Measurements from ENCODE around the gene SNX12.
"Not testable (repeated sequence)": the region's sequence is repeated elsewhere in the genome, so short reads cannot be mapped to it uniquely, and the experiment has no call there.

Gene SNX12

DNA sequence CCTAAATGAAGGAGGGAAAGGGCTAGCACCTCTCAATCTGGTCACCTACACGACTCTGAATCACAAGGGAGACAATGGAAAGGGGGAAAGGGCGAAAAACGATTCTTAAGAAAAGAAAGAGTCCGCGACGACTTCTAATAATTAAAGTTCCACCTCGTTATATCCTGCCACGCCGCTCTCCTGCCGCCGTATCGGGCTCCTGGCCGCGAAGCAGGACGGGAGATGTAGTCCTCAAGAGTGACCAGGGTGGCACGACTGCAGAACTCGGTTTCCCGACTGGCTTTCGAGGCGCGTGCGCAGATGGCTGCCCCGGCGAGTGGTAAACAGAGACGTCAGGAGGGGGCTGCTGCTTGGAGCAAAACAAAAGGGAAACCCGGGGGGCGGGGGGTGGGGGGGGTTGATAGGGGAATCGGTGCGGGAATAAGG lies 27.4 kb upstream of the SNX12 start, which contains the start of gene FOXO4:
Gene FOXO4, plus strand, starts transcription at position 297 of the 426 bp plus-strand sequence. CDS start 678 bp downstream, outside the sequence.
- Histone ChIP-seq H3K27ac (peak within 1 kb of the TSS in 20 of 21 experiments; percentile 29 to 84 (median 74)), H3K4me3 (peak within 1 kb of the TSS; percentile 40 to 55 (median 48))

GRCh38 chrX:71095033-71095432 lies 26.9 kb upstream of the SNX12 start:
- peak overlapping the region; percentile 40 to 55 (median 48) for H3K4me3 ChIP-seq

DNA sequence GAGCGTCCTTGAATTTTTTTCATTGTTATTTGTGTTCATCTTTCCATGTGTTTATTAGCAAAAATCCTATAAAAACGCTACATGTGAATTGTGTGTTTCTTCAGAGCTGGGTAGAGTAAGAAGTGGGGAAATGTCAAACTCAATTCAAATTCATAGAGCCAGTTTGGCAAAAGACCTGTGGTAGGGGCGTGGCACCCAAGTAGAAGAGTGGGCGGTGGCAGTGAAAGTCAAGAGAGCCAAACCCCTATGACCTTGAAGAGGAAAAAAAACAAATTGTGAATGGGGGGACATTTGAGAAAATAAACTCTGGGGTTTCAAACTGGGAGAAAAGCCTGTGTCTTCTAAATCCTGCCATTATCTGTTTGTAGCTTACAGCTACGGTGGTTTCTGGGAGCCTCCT lies 23.1 kb upstream of the SNX12 start:
- Histone ChIP-seq H3K4me3 (no peak overlapping the region), H3K27ac (no peak overlapping the region)

More at GRCh38 chrX:71095033-71095432, 26.9 kb upstream of the SNX12 start:
- peak overlapping the region in 7 of 21 experiments; percentile 7 to 81 (median 78) for H3K27ac ChIP-seq

- Histone ChIP-seq H3K27ac (no peak overlapping the region), H3K4me3 (no peak overlapping the region)
Measured at GRCh38 chrX:71085900-71086299, 17.8 kb upstream of the SNX12 start.

DNA sequence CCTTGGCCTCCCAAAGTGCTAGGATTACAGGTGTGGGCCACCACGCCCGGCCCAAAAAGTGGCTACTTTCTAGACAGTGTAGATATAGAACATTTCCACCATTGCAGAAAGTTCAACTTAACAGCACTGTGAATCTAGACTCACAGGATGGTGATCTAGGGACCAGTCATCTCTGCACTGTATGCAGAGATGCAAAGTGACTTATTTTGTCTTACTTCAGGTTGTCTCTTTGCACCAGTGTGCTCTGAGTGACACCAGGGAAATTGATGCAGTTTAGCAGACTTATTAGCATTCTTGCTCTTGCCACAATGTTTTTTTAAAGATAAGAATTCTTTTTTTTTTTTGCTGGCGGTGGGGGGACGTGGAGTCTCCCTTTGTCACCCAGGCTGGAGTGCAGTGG lies 14.7 kb upstream of the SNX12 start:
- Histone ChIP-seq H3K27ac (no peak overlapping the region), H3K4me3 (no peak overlapping the region)

GRCh38 chrX:71082124-71082647 lies 14.1 kb upstream of the SNX12 start:
- Histone ChIP-seq H3K4me3 (no peak overlapping the region), H3K27ac (no peak overlapping the region)

- Histone ChIP-seq H3K27ac (no peak overlapping the region), H3K4me3 (no peak overlapping the region)
Measured at GRCh38 chrX:71081330-71082123, 13.4 kb upstream of the SNX12 start.

GRCh38 chrX:71070531-71070930 lies 2.4 kb upstream of the SNX12 start:
- H3K27ac ChIP-seq: no peak overlapping the region
- no peak overlapping the region for H3K4me3 ChIP-seq

DNA sequence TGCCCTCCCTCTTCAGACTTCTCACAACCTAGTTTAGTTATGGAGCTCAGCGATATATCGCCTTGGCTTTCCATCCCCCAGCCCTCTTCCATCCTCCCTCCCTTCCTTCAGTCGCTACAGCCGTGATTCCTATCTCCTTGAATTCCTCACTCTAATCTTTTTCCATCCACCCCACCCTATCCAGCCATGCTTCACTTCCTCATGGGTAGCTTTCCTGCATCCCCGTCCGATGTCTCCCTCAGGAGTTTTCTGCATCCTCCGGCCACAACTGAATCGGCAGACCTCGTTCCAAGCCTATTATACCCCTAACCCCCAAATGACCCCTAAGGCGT lies 456 bp downstream of the SNX12 start:
- Histone ChIP-seq H3K27ac (peak overlapping the region; percentile 22 to 88 (median 81)), H3K4me3 (peak overlapping the region; percentile 47 to 60 (median 51))

- Histone ChIP-seq H3K27ac (peak overlapping the region in 18 of 21 experiments; percentile 41 to 88 (median 81)), H3K4me3 (peak overlapping the region; percentile 47 to 60 (median 51))
Measured at GRCh38 chrX:71067089-71067488, 1.0 kb downstream of the SNX12 start.

DNA sequence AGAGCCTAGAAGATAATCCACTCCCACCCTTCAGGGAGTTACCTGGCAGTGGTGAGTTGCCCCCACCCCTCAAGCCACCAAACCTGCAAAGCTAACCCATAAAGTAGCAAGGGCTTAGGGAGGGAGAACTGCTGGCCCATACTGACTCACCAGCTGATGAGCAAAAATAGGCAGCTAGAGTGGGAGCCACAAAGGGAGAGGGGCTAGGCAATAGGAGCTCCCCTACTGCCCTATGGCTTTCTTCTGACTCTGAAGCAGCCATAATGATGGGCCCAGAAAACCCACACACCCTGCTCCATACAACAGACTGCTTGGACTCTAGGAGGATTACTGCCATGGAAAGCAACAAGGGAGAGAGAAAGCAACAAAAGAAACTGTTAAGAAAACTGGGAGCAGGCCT lies 8.0 kb downstream of the SNX12 start:
- no peak overlapping the region for H3K27ac ChIP-seq

GRCh38 chrX:71057848-71058530 lies 10.1 kb downstream of the SNX12 start:
- Histone ChIP-seq H3K4me3 (no peak overlapping the region), H3K27ac (no peak overlapping the region)

More for the DNA sequence above, 8.0 kb downstream of the SNX12 start:
- H3K4me3 ChIP-seq: no peak overlapping the region

DNA sequence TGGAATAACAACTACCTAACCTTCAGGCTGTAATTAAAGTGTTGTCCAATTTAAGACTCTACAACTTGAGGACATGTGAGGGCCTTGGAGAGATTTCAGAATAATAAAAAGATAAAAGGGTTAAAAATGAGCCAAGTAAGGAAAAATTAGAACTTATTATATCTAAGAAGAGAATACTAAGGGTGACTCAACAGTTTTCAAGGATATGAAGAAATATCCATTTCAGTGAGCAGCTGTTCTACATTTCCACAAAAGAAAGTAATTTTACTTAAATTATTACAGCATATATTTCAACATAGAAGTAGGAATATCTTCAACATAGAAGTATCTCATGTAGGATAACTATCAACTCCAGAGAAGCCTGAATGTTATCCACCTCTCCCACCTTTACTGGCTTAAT lies 11.3 kb downstream of the SNX12 start:
- H3K4me3 ChIP-seq: no peak overlapping the region
- H3K27ac ChIP-seq: no peak overlapping the region

DNA sequence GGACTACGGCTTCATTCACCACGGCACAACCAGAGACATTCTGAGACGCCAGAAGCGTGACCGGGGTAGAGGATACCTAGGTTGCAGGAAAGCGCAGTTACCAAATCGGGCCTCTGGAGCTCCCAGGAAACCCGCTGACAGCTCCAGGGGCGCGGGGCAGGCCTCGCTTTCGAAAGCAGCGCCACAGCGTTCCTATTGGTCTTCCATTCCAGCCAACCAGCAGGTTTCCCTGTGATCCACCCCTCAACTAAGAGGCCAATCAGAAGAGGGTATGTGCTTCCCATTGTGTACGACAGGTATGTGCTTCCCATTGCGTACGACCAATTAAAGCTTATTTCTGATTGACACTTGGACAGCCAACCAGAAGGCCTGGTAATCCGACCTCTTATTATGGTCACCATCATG lies 14.9 kb downstream of the SNX12 start:
- no peak overlapping the region for H3K4me3 ChIP-seq
- no peak overlapping the region for H3K27ac ChIP-seq

DNA sequence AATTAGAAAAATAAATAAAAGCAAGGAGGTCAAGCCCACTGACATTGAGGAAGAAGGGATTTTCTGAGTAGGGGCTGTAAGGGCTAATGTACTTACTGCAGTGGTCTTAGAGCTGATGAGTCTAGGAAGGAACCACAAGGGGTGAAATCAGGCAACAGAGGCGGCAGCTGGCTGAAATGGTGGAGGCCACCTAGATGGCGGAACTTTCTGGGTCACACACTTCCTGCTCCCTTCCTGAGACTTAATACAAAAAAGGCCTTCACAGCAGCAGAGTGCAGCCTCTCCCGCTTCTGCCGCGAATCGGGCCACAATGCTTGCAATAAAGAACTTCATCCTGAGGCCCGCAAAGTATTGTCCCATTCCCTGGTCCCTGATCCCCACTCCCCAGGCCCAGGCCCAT lies 15.4 kb downstream of the SNX12 start:
- H3K27ac ChIP-seq: no peak overlapping the region
- H3K4me3 ChIP-seq: no peak overlapping the region

DNA sequence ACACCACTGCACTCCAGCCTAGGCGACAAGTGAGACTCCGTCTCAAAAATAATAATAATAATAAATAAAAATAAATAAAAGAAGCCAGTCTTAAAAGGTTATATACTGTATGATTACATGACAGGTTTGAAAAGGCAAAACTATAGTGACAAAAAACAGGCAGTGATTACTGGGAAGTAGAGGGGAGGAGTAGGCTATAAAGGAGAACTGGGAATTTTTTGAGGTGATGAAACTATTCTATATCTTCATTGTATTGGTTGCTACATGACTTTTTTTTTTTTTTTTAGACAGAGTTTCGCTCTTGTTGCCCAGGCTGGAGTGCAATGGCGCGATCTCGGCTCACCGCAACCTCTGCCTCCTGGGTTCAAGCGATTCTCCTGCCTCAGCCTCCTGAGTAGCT lies 20.2 kb downstream of the SNX12 start:
- not testable (repeated sequence) for H3K4me3 ChIP-seq, H3K27ac ChIP-seq

GRCh38 chrX:71017396-71017939 lies 50.7 kb downstream of the SNX12 start:
- Histone ChIP-seq H3K27ac (no peak overlapping the region), H3K4me3 (no peak overlapping the region)
